HepG2 (cell line): ENCODE measurements around the gene SPPL2B. TPM values are rescaled to one million over a fixed set of nuclear protein-coding genes. Genes with fewer than 3 reads are reported as not detected.
A peak's percentile ranks its signal among the peaks of the same experiment; 100 is the strongest.

Source experiments
- CBX5 ChIP-seq: sonication (generic); formaldehyde crosslinking; IDR thresholded peaks from 2 replicates; pipeline ENCODE4 v1.4.0; 2020; ENCODE audit warnings: missing genetic modification reagents, borderline replicate concordance
- DR1 ChIP-seq: sonication (generic); formaldehyde crosslinking; IDR thresholded peaks from 2 replicates; pipeline ENCODE4 v1.8.0; 2021; ENCODE audit warnings: mild to moderate bottlenecking, missing genetic modification reagents, inconsistent platforms
- FOSL1 ChIP-seq: sonication (generic); formaldehyde crosslinking; IDR thresholded peaks from 2 replicates; pipeline ENCODE4 v1.9.0; 2021; ENCODE audit warnings: missing genetic modification reagents, borderline replicate concordance
- IKZF1 ChIP-seq: fragments of 450-650 bp; IDR thresholded peaks from 2 replicates; pipeline ENCODE4 v1.7.1; 2016
- KIAA2018 ChIP-seq: sonication (generic); formaldehyde crosslinking; IDR thresholded peaks from 2 replicates; pipeline ENCODE4 v1.5.0; 2020; ENCODE audit warnings: mild to moderate bottlenecking, missing genetic modification reagents, borderline replicate concordance
- PHF20 ChIP-seq: sonication (generic); formaldehyde crosslinking; IDR thresholded peaks from 2 replicates; pipeline ENCODE4 v1.5.0; 2020; ENCODE audit warnings: mild to moderate bottlenecking, missing genetic modification reagents
- PHF8 ChIP-seq: sonication (generic); formaldehyde crosslinking; IDR thresholded peaks from 2 replicates; pipeline ENCODE4 v1.5.0; 2020; ENCODE audit warnings: missing genetic modification reagents
- PRMT3 ChIP-seq: sonication (generic); formaldehyde crosslinking; IDR thresholded peaks from 2 replicates; pipeline ENCODE4 v1.8.1; 2022; ENCODE audit warnings: low read depth, mild to moderate bottlenecking, moderate library complexity, missing genetic modification reagents, borderline replicate concordance
- SALL1 ChIP-seq: sonication (generic); formaldehyde crosslinking; IDR thresholded peaks from 2 replicates; pipeline ENCODE4 v1.8.0; 2022; ENCODE audit warnings: mild to moderate bottlenecking, missing genetic modification reagents
- SKI ChIP-seq: fragments of 450-650 bp; IDR thresholded peaks from one replicate; pipeline ENCODE4 v1.6.1; 2018; ENCODE audit warnings: mild to moderate bottlenecking; ENCODE audit not compliant: partially characterized antibody
- YEATS2 ChIP-seq: sonication (generic); formaldehyde crosslinking; IDR thresholded peaks from 2 replicates; pipeline ENCODE4 v1.4.0; 2020; ENCODE audit warnings: missing genetic modification reagents, borderline replicate concordance
- ZFP91 ChIP-seq: sonication (generic); formaldehyde crosslinking; IDR thresholded peaks from 2 replicates; pipeline ENCODE4 v1.9.0; 2022; ENCODE audit warnings: missing genetic modification reagents, mild to moderate bottlenecking, borderline replicate concordance
- ZNF292 ChIP-seq: sonication (generic); formaldehyde crosslinking; IDR thresholded peaks from 2 replicates; pipeline ENCODE4 v1.8.1; 2022; ENCODE audit warnings: mild to moderate bottlenecking, low read depth, missing genetic modification reagents, borderline replicate concordance
- ZNF792 ChIP-seq: IDR thresholded peaks from 2 replicates; pipeline ENCODE4 v1.6.1; 2016
- polyA plus RNA-seq, 8 experiments: library from polyadenylated mRNA; depleted of rRNA in 3 of 8; stranded (reverse) in 7 of 8; unstranded in 1 of 8; fragments of >200 nt; fragmentation: Illumina TruSeq in 4 of 8; extraction: Trizol in 4 of 8; gene quantifications; 2 replicates each; pipeline versions ENCODE4 v1.2.1 to v1.2.3, GENCODE V29; 2011 to 2016; ENCODE audit warnings: low read depth in 4 of 8, missing spikeins in 1 of 8, mixed read lengths in 1 of 8; ENCODE audit not compliant: insufficient read depth in 1 of 8
- total RNA-seq, 5 experiments: library from RNA; depleted of rRNA; stranded (reverse); fragments of >200 nt; fragmentation: Illumina TruSeq; extraction: Trizol; gene quantifications; 2 replicates each; pipeline ENCODE4 v1.2.3, GENCODE V29; 2016; ENCODE audit warnings: low read depth in 1 of 5

The SPPL2B gene
- total and polyA plus RNA-seq, 2 of the 13 experiments (the other 11 are each of a cell fraction or from before 2014, with no cell fraction given): 14.9 to 15.2 TPM

GRCh38 chr19:2328401-2329148 lies at the start of gene SPPL2B, which contains the start of gene LSM7 (continued):
- TF ChIP-seq ZFP91: peak; percentile 77; the same call in 1 of the 2 replicates
- no peak for TF ChIP-seq SKI
- peak; percentile 86 for TF ChIP-seq PHF20 (CRISPR knock-in tag)
- TF ChIP-seq CBX5 (CRISPR knock-in tag): no peak; the same call in 1 of the 2 replicates
- TF ChIP-seq IKZF1: no peak
- TF ChIP-seq ZNF792 (CRISPR knock-in tag): no peak
- TF ChIP-seq PHF8 (CRISPR knock-in tag): peak; percentile 82
- TF ChIP-seq YEATS2 (CRISPR knock-in tag): peak; percentile 75
- TF ChIP-seq KIAA2018 (CRISPR knock-in tag): no peak
- no peak for TF ChIP-seq ZNF292
- TF ChIP-seq FOSL1: no peak
- TF ChIP-seq DR1 (CRISPR knock-in tag): peak; percentile 54; the same call in 1 of the 2 replicates
- no peak for TF ChIP-seq PRMT3 (CRISPR knock-in tag)
- peak; percentile 40; the same call in 1 of the 2 replicates for TF ChIP-seq SALL1
